NCI-H2171 treated with DMSO at 0.1 percent for 48 hours (cell line): Measurements from ENCODE around the gene CDH13.

ENCODE experiments used
- DNase-seq: peaks from one replicate; lab custom pipeline; 2025; lab: John Stamatoyannopoulos, UW

The CDH13 gene

DNA sequence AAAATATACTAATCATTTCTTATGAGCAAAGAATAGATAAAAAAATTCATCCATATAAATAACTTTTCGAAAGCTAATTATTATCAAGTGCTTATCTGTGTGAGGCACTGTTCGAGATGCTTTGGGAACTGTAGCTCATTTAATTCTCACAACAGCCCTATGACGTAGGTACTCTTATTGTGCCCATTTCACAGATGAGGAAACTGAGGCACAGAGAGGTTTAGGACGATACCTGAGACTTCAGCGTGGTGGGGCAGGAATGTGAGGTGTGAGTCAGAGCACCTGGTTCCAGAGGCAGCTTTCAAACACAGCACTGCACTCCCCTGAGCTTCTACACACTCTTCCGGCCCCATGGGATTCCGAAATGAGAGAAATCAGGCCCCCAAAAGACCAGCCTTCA, 995.2 kb downstream of the CDH13 start:
- no peak for DNase-seq

- no peak for DNase-seq
These were observed 996.4 kb downstream of the CDH13 start for GRCh38 chr16:83623091-83623730.

GRCh38 chr16:83623892-83624291, 997.1 kb downstream of the CDH13 start:
- no peak for DNase-seq

- DNase-seq: no peak
These were observed 997.8 kb downstream of the CDH13 start for GRCh38 chr16:83624429-83625120.

DNA sequence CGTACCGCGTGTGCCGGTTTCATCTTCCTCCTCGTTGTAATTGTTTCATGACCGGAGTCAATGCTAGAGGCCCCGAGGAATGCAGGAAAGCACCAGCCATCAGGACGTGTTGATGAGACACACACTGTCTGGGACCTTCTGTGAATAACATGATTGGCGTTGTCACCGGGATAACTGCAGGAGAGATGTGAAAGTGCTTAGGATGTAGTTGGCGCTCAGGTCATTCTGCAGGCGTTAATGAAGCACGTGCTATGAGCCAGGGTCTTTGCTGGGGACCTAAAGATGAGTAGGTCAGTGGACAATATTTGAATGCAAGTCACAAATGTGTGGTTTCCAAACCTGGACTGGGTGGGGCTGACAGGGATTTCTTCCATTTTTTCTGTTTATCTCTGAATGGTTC, 999.4 kb downstream of the CDH13 start:
- no peak for DNase-seq

DNA sequence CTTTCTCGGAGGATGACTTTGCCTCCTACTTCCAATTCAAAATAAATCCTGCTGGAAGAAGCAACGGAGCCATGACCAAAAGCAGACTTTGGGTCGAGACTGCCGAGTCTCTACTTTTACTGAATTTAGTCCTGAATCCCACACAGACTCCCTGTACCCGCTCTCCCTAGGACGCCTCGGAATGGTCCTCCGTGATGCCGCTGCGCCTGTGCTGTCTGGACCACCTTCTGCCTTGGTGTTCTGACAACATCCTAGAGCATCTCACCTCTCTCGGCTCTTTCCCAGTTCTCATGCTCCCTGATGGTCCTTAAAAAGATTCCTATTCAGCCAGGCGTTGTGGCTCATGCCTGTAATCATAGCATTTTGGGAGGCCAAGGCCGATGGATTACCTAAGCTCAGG, 999.9 kb downstream of the CDH13 start:
- no peak for DNase-seq

GRCh38 chr16:83627996-83628395, 1001.2 kb downstream of the CDH13 start:
- DNase-seq: no peak

DNA sequence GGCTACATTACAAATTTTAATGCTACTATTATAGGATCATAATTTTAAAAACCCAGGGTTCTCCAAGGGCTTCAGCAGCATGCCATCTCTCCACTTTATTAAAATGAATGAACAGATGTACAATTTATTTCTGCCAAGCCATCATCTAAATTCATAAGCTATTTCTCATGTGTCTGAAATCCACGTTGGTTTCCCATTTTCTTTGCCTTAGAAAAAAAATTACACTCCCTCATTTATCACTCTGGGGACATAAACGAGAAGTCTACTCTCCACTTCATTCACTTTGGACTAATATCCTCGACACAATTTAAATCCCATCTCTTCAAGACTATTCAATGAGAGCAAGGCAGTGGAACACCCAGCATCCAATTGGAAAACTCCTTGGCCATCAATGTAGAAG, 1002.7 kb downstream of the CDH13 start:
- no peak for DNase-seq

DNA sequence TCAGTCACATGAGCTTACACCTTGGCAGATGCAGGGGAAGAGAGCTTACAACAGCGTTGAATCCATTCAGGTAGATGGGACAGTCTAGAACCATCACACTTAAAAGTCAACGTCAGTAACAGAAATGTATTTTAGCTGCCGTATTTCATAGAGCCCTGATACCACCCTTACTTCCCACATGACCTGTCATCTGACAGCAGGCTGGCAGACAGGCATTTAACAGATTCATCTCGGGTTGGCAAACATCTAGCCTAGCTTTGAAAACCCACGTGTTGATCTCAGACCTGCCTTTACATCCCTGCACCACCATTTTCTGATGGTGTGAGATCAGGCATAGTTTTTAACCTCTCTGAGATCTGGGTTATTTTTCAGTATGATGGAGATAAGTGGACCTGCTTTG, 1003.1 kb downstream of the CDH13 start:
- no peak for DNase-seq

DNA sequence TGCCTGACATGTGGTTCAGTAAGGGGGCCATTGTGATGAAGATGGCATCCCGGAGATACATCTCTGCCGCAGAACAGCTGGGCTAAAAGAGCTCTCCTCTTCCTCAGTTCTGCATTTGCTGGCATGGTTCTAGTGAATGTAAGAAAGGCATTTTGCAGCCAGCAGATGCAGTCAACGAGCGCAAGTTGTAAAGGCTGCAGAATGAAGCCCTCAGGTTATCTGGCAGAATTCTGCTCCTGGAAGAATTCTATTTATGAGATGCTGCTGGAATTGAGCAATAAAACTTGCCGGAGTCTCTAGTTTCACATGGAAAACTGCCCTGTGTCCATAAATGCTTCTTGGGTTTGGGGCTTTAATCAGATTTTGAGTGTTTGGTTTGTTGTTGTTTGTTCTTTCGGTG, 1004.2 kb downstream of the CDH13 start:
- no peak for DNase-seq

DNA sequence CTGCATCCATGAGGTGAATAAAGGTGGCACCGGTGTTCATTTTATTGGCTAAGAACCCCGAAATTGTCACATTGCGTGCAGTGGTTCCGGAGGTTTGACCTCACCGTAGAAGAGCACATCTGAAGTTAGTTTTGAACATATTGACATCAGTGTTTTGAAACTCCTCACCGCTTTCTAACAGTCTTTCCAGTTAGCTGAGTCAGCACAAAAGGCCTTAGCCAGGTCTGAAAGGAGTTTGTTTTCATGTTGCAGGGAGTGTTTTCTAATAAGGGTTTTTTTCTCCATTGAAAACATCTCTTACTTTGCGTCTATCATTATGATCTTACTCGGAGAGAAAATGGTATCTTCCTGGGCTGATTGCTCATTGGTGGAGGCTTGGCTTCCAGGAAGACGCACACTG, 1006.5 kb downstream of the CDH13 start:
- DNase-seq: no peak

- DNase-seq: no peak
These were observed 1021.6 kb downstream of the CDH13 start for GRCh38 chr16:83648347-83648746.

GRCh38 chr16:83651871-83652270, 1025.1 kb downstream of the CDH13 start:
- DNase-seq: no peak

GRCh38 chr16:83652943-83653342, 1026.2 kb downstream of the CDH13 start:
- DNase-seq: no peak

- no peak for DNase-seq
These were observed 1027.0 kb downstream of the CDH13 start for GRCh38 chr16:83653785-83654184.

DNA sequence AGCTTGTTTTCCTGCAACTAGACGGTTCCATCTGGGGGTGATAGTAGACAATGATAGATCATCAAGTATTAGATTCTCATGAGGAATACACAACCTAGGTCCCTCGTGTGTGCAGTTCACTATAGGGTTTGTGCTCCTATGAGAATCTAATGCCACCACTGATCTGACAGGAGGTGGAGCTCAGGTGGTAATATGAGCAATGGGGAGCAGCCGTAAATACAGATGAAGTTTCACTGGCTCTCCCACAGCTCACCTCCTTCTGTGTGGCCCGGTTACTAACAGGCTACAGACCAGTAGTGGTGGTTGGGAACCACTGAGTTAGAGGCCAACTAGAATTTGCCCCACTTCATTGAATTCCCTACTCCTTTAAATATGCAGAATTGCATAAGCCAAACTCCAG, 1033.5 kb downstream of the CDH13 start:
- DNase-seq: no peak

GRCh38 chr16:83661656-83662055, 1034.9 kb downstream of the CDH13 start:
- no peak for DNase-seq

GRCh38 chr16:83666449-83666848, 1039.7 kb downstream of the CDH13 start:
- no peak for DNase-seq

- no peak for DNase-seq
These were observed 1042.7 kb downstream of the CDH13 start for GRCh38 chr16:83669456-83669855.

DNA sequence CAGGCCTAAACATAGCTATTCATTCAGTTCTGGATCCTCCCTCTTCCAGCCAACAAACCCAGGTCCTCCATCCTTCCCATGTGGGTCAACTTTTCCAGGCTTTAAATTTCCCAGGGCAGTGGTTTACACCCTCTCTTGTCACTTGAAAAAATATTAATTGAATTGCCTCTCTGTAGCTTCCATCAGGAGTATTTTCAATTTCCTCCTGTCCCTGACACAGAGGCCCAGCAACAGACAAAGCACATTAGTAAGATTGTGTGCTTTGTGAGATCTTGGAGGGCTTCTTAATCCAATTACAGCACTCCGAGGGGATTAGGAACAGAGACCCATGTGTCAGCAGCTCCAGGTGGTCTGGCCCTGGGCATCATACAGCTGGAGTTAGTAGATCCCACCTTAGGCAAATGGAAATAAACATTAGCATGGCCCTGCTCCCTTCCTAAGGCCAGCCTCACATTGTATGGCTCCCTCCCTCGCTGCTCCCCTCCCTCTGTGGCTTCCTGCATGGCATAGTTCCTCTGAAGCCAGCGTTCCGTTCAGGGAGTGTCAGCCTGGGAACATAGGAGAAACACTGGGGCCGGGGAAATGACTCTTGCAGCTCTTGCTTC, 1048.3 kb downstream of the CDH13 start:
- DNase-seq: no peak

DNA sequence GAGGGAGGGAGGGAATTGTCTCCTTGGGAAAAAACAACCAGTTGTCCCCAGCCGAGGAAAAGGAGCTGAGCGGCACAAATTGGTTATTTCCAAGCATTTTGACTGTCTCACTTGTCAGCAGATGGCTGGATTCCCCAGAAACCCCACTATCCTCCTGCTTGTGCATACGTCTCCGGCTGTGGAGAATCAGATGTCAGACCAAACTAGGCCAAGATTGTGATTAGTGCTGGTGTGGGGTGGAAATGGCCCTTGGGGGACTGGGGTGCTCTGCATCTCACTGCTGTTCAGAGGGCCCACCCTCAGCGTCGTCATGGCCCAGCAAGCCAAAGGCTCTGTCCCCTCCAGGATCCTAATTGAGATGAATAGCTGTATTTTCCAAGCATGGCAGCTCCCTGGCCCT, 1049.3 kb downstream of the CDH13 start:
- no peak for DNase-seq

GRCh38 chr16:83680980-83681379, 1054.2 kb downstream of the CDH13 start:
- DNase-seq: no peak

DNA sequence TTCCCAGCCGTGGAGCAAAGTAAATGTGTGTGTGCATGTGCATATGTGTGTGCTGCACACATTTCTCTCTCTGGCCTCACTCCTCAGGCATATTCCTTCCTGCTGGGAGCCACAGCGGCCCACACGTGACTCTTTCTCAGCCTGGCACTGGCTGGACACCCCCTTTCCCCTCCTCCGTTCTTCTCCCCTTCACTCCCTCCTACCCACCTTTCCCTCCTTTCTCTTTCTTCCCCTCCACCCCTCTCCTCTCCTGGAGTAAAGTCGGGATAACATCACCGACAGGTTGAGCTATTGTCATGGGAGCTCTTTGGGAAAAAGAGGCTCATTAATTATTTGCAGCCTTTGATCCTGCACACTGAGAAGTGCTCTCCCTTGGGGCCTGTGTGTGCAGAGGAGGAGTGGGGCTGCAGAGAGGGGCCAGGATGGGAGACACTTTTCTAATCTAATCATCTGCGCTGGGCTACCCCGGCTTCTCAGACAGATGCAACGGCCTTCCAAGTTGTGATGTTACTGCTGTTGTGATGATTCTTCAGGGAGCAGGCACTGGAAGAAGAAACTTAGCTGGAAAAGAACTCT, 1054.7 kb downstream of the CDH13 start:
- no peak for DNase-seq
